PC-3 (cell line): ENCODE results near the gene THAP4. TPM values are rescaled to one million over a fixed set of nuclear protein-coding genes. Genes with fewer than 3 reads are reported as not detected.
A peak's percentile ranks its signal among the peaks of the same experiment; 100 is the strongest.

ENCODE experiments used
- ATAC-seq: fragments of 200-7000 bp; cut with Tn5 transposase; 2 replicates; pipeline ENCODE4 v1.9.1; 2020; ENCODE audit warnings: mild to moderate bottlenecking, moderate library complexity
- BruUV-seq: library from RNA; stranded (reverse); fragments of 400-500 nt; replicated peaks from 2 replicates; lab custom pipeline; 2021; lab: Mats Ljungman, UMichigan
- CTCF ChIA-PET: fragments of 300-600 bp; sonication (Branson Sonifier 250); formaldehyde crosslinking; loops from one replicate; lab custom pipeline; 2022; ENCODE audit warnings: antibody characterized with exemption; lab: Charles Lee
- POLR2A ChIA-PET: fragments of 300-600 bp; sonication (Branson Sonifier 250); formaldehyde crosslinking; loops from one replicate; lab custom pipeline; 2022; ENCODE audit warnings: antibody characterized with exemption; ENCODE audit not compliant: unreplicated experiment; lab: Charles Lee
- DNase-seq: peaks from one replicate; pipeline ENCODE4 v3.0.0-alpha.2; 2015
- H2AFZ ChIP-seq: fragments of 300-600 bp; sonication (generic); 2 replicates; pipeline ENCODE4 v1.6.0; 2016; ENCODE audit warnings: antibody characterized with exemption, low read length
- H3F3A ChIP-seq: fragments of 300-600 bp; sonication (generic); one replicate; pipeline ENCODE4 v1.6.0; 2017; ENCODE audit warnings: antibody characterized with exemption, low read length, control low read depth, mild to moderate bottlenecking; ENCODE audit not compliant: unreplicated experiment
- H3K27ac ChIP-seq: fragments of 300-600 bp; sonication (generic); 2 replicates; pipeline ENCODE4 v1.5.1; 2016; ENCODE audit warnings: mild to moderate bottlenecking, low read length
- H3K27me3 ChIP-seq: fragments of 300-600 bp; sonication (generic); 2 replicates; pipeline ENCODE4 v1.6.1; 2016; ENCODE audit warnings: low read length, mixed read lengths
- H3K36me3 ChIP-seq: fragments of 300-600 bp; sonication (generic); 2 replicates; pipeline ENCODE4 v1.6.1; 2016; ENCODE audit warnings: low read depth, mixed run types, low read length, mixed read lengths
- H3K4me1 ChIP-seq: fragments of 300-600 bp; sonication (generic); 2 replicates; pipeline ENCODE4 v1.5.1; 2016; ENCODE audit warnings: low read length; ENCODE audit not compliant: insufficient read depth
- H3K4me2 ChIP-seq: fragments of 300-600 bp; sonication (generic); 2 replicates; pipeline ENCODE4 v1.6.0; 2016; ENCODE audit warnings: low read length
- H3K4me3 ChIP-seq: fragments of 300-600 bp; sonication (generic); 2 replicates; pipeline ENCODE4 v1.5.1; 2016; ENCODE audit warnings: mild to moderate bottlenecking, low read length, mixed read lengths
- H3K79me2 ChIP-seq: fragments of 300-600 bp; sonication (generic); 2 replicates; pipeline ENCODE4 v1.6.1; 2017; ENCODE audit warnings: low read length, mixed read lengths
- H3K9ac ChIP-seq: fragments of 300-600 bp; sonication (generic); 2 replicates; pipeline ENCODE4 v1.6.0; 2016; ENCODE audit warnings: mild to moderate bottlenecking, low read length
- H3K9me2 ChIP-seq: fragments of 300-600 bp; sonication (generic); replicated peaks from 2 replicates; pipeline ENCODE4 v1.6.1; 2016; ENCODE audit warnings: mixed run types, low read length, mixed read lengths
- H3K9me3 ChIP-seq: fragments of 300-600 bp; sonication (generic); 2 replicates; pipeline ENCODE4 v1.6.1; 2016; ENCODE audit warnings: low read length, mixed read lengths
- H4K20me1 ChIP-seq: fragments of 300-600 bp; sonication (generic); 2 replicates; pipeline ENCODE4 v1.6.1; 2016; ENCODE audit warnings: low read length, mixed read lengths
- EZH2 ChIP-seq: fragments of 300-600 bp; sonication (generic); IDR thresholded peaks from one replicate; pipeline ENCODE4 v1.6.1; 2017; ENCODE audit warnings: antibody characterized with exemption, mild to moderate bottlenecking, low read length; ENCODE audit not compliant: unreplicated experiment
- EZH2phosphoT487 ChIP-seq: fragments of 300-600 bp; sonication (generic); IDR thresholded peaks from 2 replicates; pipeline ENCODE4 v1.6.1; 2018; ENCODE audit warnings: mild to moderate bottlenecking, antibody characterized with exemption, low read length, borderline replicate concordance
- intact Hi-C: fragments of 100-400 bp; cut with micrococcal nuclease; formaldehyde crosslinking; loops from 2 replicates; pipeline ENCODE4 v1.9.0; 2023
- total RNA-seq: library from RNA; depleted of rRNA; stranded (reverse); fragments of >200 nt; gene quantifications from 2 replicates; pipeline ENCODE4 v1.2.3, GENCODE V29; 2014
- TF ChIP-seq, protein P1 (sequence below): fragments of 300-600 bp; sonication (generic); conservative IDR thresholded peaks from 2 replicates; pipeline ENCODE4 v1.5.1; 2017; ENCODE audit warnings: antibody characterized with exemption, low read depth, mild to moderate bottlenecking, low read length

Gene THAP4
- total RNA-seq, 1 experiment from 2014 or later, result 75.1 TPM

DNA sequence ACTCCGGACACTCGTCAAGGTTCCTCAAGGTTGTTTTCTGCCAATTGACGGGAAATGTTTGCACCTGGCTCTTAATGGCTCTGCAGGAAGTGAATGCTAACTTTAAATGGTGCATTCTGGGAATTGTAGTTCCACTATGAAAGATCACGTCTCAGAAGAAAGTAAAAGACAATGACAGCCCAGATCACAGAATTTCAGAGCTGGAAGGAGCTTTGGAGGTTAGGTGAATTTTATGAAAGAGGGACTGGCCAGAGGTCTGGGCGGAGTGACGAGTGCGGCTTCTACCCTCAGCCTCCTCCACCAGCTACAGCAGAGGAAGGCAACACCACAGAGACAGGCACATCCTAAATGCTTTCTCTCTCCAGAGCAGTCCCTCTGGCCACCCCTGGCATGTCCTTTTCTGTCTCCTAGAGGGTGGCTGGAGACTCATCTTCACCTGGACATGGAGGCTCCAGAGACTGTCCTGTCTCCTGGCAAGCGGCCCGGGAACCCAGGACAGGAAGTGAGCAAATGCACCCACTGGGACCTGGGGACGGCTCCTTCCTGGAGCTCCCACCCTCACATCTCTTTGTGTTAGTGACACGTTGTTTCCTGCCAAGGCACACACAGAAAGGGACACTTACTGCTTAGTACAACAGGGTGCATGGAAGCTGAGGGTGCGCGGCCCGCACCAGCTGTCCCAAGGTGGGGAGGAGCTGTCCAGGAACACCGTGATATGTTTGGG is 19.4 kb downstream of the THAP4 start:
- no peak overlapping the region for H3K4me2 ChIP-seq
- intact Hi-C loops, result no loop called here
- no peak overlapping the region for H2AFZ ChIP-seq
- H3K4me3 ChIP-seq, result no peak overlapping the region
- no peaks in the 10 kb centered on the region for H3K9me2 ChIP-seq
- no peaks in the 10 kb centered on the region for H3K4me1 ChIP-seq
- H3K9me3 ChIP-seq, result no peaks in the 10 kb centered on the region; the same call in 1 of the 2 replicates
- ChIA-PET CTCF (no interaction called here), POLR2A (no interaction called here)
- no peak overlapping the region for H3K9ac ChIP-seq
- peaks cover 73% of the 10 kb centered on the region for H3K79me2 ChIP-seq
- ATAC-seq (0 out of 2 replicates have a peak, but pooled peaks have one; percentile 17), DNase-seq (no peak)
- TF ChIP-seq EZH2phosphoT487, result no peak
- TF ChIP-seq, protein P1, sequence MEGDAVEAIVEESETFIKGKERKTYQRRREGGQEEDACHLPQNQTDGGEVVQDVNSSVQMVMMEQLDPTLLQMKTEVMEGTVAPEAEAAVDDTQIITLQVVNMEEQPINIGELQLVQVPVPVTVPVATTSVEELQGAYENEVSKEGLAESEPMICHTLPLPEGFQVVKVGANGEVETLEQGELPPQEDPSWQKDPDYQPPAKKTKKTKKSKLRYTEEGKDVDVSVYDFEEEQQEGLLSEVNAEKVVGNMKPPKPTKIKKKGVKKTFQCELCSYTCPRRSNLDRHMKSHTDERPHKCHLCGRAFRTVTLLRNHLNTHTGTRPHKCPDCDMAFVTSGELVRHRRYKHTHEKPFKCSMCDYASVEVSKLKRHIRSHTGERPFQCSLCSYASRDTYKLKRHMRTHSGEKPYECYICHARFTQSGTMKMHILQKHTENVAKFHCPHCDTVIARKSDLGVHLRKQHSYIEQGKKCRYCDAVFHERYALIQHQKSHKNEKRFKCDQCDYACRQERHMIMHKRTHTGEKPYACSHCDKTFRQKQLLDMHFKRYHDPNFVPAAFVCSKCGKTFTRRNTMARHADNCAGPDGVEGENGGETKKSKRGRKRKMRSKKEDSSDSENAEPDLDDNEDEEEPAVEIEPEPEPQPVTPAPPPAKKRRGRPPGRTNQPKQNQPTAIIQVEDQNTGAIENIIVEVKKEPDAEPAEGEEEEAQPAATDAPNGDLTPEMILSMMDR, result no peak
- no peak for TF ChIP-seq EZH2
- no peaks in the 10 kb centered on the region for H3K27me3 ChIP-seq
- peaks cover 18% of the 10 kb centered on the region for H3F3A ChIP-seq
- peaks cover 12% of the 10 kb centered on the region for H3K36me3 ChIP-seq
- no TSS peak for BruUV-seq
- no peak overlapping the region for H3K27ac ChIP-seq
- H4K20me1 ChIP-seq, result no peaks in the 10 kb centered on the region

DNA sequence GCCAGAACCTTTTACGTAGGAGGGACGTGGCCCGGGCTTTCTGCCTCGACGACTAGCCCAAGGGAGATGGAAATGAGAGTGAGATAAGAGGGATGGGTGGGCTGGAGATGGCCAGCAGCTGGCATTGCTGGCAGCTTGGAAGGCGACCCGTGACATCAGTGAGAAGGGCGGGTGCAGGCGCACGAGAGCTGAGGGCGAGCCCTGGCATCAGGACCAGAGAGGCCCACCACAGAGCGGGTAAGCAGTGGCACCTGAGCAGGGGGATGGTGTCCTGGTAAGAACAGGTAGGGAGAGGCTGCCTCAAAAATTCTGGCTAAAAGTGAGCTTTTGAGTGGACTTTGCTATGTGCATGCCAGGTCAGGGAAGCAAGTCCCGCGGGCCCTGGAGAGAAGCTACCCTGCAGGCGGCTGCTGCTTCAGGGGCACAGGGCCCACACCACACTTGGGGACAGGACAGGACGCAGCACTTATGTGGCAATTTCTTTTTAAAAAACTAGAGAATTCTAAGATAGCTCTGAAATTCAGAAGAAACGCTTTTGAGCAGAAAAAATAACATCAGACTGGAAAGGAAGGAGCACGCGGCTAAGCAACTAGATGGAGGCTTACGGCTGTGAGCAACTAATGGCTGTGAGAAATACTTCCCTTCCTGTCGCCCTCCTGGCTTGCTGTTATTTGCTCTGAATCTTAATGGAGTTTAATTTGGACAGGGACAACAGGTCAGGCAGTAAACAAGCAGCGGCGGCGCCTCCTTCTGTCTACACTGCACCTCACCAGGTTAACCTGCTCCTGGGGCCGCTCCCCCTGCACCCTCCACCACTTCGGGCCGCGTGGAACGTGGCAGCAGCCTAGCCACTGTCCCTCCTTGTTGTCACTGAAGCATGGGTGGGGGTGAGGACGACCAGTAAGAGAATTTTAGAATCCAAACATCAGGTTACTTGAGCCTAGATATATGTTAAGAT is 20.5 kb downstream of the THAP4 start:
- no peak overlapping the region for H2AFZ ChIP-seq
- H3F3A ChIP-seq, result peaks cover 18% of the 10 kb centered on the region
- intact Hi-C loops, result no loop called here
- H3K9me3 ChIP-seq, result no peaks in the 10 kb centered on the region; the same call in 1 of the 2 replicates
- ATAC-seq (no peak), DNase-seq (no peak)
- TF ChIP-seq EZH2 (no peak), EZH2phosphoT487 (no peak)
- TF ChIP-seq, protein P1, result no peak
- H3K4me1 ChIP-seq, result no peaks in the 10 kb centered on the region
- H4K20me1 ChIP-seq, result no peaks in the 10 kb centered on the region
- POLR2A ChIA-PET, result no interaction called here
- H3K9ac ChIP-seq, result no peak overlapping the region
- H3K27ac ChIP-seq, result no peak overlapping the region
- no peaks in the 10 kb centered on the region for H3K9me2 ChIP-seq
- H3K27me3 ChIP-seq, result no peaks in the 10 kb centered on the region
- CTCF ChIA-PET, result no interaction called here
- peaks cover 12% of the 10 kb centered on the region for H3K36me3 ChIP-seq
- no TSS peak for BruUV-seq
- H3K79me2 ChIP-seq, result peaks cover 71% of the 10 kb centered on the region
- no peak overlapping the region for H3K4me2 ChIP-seq
- no peak overlapping the region for H3K4me3 ChIP-seq
